Spleen (tissue), 7 donors: ENCODE measurements around the gene APOB.

Experiments used
- CTCF ChIP-seq, 11 experiments: fragments of 200-600 bp in 7 of 11; fragments of 450-650 bp in 4 of 11; sonication (generic) in 4 of 11; IDR thresholded peaks in 8 of 11; conservative IDR thresholded peaks in 3 of 11; 1 replicate in 7 of 11; 2 replicates in 4 of 11; pipeline versions ENCODE4 v1.4.0 to v1.8.0; 2016 to 2021; ENCODE audit warnings: antibody characterized with exemption in 11 of 11, inconsistent platforms in 4 of 11, mild to moderate bottlenecking in 1 of 11
- POLR2A ChIP-seq, 3 donors: fragments of 450-650 bp; IDR thresholded peaks; one replicate each; pipeline ENCODE4 v1.5.1; 2017; ENCODE audit warnings: antibody characterized with exemption in 3 of 3, mild to moderate bottlenecking in 1 of 3
- donor health status: DM: no; HTN: no; CAD: no; lungs with moderate emphysema.
- donor health status: DM: no; HTN: no; CAD: no.
- donor health status: DM: no; HTN: no; CAD: no.

GRCh38 chr2:20953146-20953824 lies 90.6 kb downstream of the APOB start:
- TF ChIP-seq CTCF (IDR thresholded peaks at IDR 0.05 in 8 of 11, conservative IDR thresholded peaks at IDR 0.05 in 3 of 11) (no peak), POLR2A (IDR thresholded peaks at IDR 0.05) (no peak)
